Upper lobe of left lung (tissue), 4 donors: ENCODE results near the gene PUM2.

Experiments
- EP300 ChIP-seq, 4 donors: sonication (generic); formaldehyde crosslinking; IDR thresholded peaks; one replicate each; pipeline ENCODE4 v1.5.1; 2017; ENCODE audit warnings: antibody characterized with exemption in 4 of 4, control low read depth in 2 of 4
- POLR2A ChIP-seq, 4 donors: fragments of 450-650 bp; IDR thresholded peaks; one replicate each; pipeline ENCODE4 v1.5.1; 2016 to 2017; ENCODE audit warnings: antibody characterized with exemption in 4 of 4, mild to moderate bottlenecking in 2 of 4
- POLR2AphosphoS5 ChIP-seq, 2 donors: sonication (generic); formaldehyde crosslinking; IDR thresholded peaks; one replicate each; pipeline ENCODE4 v1.5.1; 2017; ENCODE audit warnings: antibody characterized with exemption in 2 of 2
- TF ChIP-seq, protein P1 (sequence below), 6 experiments: fragments of 450-650 bp in 4 of 6; fragments of 200-600 bp in 2 of 6; sonication (generic) in 2 of 6; IDR thresholded peaks; one replicate each; pipeline ENCODE4 v1.5.1; 2016 to 2019; ENCODE audit warnings: antibody characterized with exemption in 6 of 6

DNA sequence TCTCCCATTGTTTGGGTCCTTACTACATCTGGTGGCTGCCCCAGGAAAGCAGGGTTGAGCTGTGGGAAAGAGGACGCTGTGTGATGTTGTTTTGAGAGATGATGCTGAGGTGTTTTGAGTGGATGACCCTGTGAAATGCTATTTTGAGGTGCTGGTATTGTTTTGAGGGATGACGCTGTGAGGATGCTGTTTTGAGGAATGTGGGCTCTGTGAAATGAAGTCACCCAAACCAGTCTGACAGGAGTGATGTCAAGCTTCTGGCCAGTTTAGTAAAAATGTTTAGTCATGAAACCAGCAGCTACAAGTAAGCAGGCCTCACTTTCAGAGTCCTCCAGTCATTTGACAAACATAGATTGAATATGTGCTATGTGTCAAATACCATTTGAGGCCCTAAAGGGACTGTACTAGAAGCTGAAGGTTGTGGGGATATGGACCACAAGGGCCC, 16.1 kb upstream of the PUM2 start:
- no peak for TF ChIP-seq POLR2A (IDR thresholded peaks at IDR 0.05)
- TF ChIP-seq, protein P1, sequence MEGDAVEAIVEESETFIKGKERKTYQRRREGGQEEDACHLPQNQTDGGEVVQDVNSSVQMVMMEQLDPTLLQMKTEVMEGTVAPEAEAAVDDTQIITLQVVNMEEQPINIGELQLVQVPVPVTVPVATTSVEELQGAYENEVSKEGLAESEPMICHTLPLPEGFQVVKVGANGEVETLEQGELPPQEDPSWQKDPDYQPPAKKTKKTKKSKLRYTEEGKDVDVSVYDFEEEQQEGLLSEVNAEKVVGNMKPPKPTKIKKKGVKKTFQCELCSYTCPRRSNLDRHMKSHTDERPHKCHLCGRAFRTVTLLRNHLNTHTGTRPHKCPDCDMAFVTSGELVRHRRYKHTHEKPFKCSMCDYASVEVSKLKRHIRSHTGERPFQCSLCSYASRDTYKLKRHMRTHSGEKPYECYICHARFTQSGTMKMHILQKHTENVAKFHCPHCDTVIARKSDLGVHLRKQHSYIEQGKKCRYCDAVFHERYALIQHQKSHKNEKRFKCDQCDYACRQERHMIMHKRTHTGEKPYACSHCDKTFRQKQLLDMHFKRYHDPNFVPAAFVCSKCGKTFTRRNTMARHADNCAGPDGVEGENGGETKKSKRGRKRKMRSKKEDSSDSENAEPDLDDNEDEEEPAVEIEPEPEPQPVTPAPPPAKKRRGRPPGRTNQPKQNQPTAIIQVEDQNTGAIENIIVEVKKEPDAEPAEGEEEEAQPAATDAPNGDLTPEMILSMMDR (IDR thresholded peaks at IDR 0.05), result no peak
- no peak for TF ChIP-seq EP300 (IDR thresholded peaks at IDR 0.05)
- no peak for TF ChIP-seq POLR2AphosphoS5 (IDR thresholded peaks at IDR 0.05)
